NCI-H526 (cell line): Measurements from ENCODE around the gene AGBL1.

Source experiments
- DNase-seq, 2 experiments: peaks; one replicate each; lab custom pipeline; 2025; lab: John Stamatoyannopoulos, UW

Gene AGBL1

DNA sequence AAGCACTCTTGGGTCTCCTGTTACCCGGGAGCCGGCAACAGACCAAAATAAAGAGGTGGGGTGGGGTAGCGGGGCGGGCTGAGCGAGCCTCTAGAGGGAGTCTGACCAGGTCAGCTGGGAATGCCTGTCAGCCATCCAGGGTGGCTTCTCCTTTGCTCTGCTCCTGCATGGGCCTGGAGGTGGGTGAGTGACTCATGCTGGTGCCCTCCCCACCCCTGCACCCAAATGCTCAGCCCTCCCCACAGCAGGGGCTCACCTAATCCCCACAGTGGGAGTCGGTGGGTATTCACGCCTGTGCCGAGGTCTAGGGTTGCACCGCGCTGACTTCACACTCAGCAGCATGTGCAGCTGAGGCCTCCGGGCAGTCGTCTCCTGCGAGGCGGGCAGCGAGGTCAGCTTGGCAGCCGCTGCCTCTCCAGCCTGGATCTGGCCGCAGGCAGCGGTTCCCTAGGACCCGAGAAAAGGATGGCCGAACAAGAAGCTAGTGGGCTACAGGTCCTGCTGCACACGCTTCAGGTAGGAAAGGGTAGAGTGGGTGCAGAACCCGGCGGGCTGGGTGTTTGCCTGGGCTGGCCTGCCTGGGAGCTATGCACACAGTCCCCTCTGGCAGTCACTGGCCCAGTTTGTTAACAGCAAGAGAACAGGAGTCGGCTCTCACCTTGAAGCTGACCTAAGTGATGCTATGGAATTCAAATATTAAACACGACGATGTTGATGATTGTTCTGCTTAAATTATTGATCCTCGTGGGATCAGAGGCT is at the start of gene AGBL1:
AGBL1 (plus strand) TSS at position 364 of the 759 bp plus-strand sequence.
- DNase-seq, result no peak

DNA sequence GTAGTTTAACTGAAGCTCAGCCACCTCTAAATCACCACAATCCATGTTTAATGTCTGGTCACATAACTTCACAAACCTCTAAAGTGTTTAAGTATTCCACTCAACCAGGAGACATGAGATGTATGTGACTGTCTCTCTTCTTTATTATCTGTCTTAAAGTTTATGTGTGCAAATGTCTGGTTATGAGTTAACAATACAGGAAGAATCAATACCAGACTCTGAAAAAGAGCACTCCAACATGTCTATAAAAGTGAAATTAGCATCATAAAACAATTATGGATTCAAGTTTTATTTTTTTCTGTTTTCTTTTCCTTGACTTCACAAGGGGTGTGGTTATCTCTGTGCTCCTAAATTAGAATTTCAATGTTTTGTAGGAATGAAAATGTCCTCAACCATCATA is 44.8 kb upstream of the AGBL1 start:
- no peak for DNase-seq

DNA sequence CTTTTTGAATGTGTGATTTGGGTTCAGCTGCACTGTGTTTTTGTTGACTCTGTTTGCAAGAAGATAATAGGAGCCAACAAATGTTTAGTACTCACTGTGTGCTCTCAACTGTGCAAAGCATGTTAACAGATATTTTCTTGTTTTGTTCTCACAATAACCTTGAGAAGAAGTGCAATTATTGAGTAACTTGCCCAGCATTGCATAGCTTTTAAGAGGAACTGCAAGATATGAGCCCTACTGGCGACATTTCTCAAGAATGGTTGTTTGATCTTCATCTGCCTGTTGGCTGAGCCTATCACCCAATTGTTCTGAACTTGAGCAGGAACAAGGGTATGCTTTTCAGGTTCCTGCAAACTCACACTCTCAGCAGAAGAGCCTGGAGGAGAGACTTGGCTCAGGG is 43.4 kb upstream of the AGBL1 start:
- DNase-seq, result no peak

DNA sequence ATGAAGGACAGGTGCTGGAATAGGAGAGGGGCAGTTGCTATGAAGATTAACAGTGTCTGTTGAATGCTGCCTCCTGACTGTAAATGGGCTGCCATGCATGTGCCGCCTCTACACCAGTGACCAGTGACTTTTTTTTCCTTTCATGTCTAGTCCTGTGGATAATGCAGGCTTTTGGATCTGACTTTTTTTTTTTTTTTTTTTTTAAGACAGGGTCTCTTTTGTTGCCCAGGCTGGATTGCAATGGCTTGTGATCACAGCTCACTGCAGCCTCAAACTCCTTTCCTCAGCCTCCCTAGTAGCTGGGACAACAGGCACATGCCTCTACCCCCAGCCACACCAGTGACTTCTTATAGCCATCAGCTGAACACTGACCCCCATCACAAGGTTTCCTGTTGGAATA is 41.2 kb upstream of the AGBL1 start:
- no peak for DNase-seq

DNA sequence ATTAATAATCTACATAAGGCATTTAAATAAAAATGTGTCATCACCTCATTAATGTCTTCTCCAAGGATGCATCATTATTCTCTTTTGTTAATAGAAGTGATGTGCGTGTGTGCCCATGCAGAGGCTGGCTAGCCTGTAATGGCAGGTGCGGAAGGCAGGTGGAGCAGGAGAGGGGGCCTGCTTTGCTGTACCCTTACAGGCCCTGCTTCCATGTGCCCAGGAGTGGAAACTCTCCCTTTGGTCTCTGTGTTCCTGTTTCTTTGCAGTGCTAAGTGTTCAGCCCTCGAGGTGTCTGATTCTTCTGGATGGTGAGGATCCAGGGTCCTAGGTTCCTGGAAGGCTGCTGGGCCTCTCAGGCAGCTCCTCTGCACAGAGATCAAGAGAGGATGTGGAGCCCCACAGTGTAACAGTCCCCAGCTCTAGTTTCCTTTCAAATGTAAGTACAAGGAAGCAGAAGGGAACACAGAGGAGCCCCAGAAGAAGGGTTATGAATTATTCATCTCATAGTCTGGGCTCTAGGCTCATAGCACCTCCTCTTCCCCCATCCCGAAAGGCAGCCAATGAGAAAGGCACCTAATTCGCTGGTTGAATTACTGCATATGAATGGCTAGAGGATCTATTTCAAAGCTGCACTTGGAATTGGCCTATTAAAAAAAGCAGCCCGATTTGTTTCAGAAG is 39.2 kb upstream of the AGBL1 start:
- DNase-seq, result no peak

DNA sequence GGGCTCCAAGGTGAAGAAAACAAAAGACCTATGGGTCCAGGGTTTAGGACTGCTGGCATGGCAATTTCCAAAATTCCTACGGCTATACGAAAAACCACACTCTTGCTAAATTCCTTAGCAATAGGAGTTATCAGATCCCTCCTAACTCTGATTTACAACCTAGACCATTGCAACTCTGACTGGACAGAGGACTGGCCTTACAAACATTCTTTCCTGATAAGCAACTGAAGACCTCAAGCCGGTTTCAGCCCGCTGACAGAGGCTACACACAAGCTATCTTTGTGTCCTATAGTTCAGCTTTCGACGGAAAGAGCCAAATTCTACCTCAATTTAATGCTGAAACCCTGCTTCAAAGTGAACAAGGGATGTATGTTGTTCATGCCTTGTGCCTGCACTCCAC is 38.3 kb upstream of the AGBL1 start:
- DNase-seq, result no peak

DNA sequence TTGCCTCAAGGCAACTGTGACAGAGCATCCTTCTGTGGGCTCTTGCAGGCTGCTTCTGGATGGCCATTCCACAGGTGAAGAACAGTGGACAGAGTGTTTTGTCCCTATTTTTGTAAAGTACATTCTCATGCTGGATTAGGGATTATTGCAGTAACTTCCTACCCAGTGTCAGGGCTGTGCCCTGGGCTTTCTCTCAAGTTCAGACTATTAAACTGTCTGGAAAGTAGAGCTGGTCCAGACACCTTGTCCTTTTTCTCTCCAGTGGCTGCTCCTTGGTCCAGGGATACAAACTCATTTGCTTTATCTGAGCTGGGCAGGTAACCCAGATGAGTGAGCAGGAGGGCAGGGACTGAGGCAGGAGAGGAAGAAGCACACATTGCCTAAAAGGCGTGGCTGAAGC is 37.4 kb upstream of the AGBL1 start:
- no peak for DNase-seq

DNA sequence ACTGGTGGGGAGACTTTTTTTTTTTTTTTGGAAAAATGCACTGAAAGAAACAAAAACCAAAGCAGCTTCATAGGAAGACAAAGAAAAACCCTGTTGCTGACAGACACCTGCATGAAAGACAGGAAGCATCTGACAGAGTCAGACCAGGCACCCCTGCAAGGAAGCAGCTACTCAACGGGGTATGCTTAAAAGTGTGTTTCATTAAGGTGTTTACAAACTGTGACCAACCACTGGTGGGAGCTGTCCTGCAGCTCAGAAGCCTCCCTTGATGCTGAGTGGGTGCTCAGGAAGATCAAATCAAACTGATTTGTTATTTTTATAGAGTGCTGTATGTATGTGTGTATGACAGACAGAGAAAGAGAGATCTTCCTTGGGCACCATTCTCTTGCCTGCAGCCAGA is 34.7 kb upstream of the AGBL1 start:
- DNase-seq, result no peak

DNA sequence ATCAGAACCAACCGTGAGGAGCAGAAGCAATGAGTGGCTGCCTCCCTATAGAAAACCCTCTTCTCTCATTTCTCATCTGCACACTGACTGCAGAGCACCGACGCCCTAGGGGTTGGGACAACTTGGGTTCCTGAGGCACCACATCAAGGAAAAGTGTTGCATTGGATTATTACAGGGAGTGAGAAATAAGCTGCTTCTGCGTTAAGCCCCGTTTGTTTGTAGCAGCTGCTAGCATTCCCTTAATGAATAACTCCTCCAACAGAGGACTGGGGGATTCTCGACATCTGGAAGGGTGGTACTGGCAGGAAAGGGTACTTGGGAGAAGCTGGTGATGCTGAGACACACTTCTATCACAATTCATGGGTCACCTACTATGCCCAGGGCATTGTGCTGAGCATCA is 25.3 kb upstream of the AGBL1 start:
- DNase-seq, result no peak

DNA sequence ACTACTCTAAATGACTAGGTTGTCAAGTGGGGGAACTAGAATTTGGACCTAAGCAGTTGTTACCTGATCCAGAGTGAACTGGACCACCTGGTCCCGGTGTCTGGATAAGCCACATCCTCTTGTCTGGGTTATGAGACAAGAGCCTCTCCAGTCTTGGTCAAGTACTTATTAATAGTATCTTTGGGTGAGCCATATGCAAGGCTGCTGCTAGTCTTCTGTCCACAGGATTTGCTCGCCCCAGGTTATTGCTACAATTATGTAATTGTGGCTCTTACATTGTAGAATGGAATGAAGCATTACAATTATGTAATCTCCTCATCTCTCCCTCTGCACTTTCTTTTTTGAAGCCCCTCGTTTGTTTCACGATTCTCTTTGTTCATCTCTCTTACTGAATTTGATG is 24.0 kb upstream of the AGBL1 start:
- DNase-seq, result no peak

DNA sequence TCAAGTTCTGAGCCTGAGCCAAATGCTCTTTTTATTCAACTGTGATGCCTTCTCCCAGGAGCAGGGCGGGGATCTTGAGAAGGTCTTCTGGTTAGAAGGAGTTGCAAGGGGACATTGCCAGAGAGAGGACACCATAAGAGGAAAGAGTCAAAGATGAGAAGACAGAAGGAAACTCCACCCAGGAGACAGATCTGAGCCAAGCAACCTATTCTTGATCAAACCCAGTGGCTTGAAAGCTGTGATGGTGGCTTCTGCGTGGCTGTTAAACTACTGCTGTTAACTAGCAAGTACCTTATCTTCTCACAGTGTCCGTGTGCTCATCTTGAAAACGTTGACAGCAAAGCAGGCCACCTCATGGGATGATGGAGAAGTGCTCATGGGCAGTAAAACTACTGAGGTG is 19.8 kb upstream of the AGBL1 start:
- no peak for DNase-seq

DNA sequence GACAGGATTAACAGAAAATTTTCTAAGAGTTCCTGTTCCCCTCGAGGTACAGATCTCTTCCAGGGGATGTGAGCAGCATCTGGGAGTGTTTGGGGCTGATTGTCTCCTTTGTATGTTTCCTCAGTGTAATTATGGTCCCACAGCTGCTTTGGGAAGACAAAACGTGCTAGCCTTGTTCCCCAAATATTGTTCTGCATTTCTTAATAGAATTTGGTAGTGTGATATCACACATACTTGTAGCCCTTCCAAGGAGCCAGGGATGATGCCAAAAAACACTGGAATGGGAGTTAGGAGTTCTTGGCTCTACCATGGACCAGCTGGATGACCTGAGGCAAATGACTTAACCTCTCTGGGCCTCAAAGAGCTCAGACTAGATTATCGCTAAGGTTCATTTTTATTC is 19.0 kb upstream of the AGBL1 start:
- DNase-seq, result no peak

DNA sequence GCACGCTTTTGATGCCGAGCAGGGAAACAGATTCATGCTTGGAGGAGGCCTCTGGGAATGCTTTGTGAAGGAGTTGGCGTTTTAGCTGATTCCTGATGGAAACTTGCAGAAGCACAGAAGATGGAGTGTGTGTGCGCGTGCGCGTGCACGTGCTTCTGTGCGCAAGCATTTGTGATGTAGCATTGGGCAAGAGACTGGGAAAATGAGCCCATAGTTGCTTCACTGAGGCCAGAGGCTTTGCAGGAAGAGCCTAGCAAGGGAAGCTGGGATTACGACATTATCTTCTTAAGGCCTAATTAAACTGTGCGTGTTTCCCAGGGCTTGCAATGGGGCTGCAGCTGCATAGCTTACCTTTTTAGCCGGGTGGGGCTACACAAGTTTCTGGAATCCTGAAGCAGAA is 18.1 kb upstream of the AGBL1 start:
- DNase-seq, result no peak

DNA sequence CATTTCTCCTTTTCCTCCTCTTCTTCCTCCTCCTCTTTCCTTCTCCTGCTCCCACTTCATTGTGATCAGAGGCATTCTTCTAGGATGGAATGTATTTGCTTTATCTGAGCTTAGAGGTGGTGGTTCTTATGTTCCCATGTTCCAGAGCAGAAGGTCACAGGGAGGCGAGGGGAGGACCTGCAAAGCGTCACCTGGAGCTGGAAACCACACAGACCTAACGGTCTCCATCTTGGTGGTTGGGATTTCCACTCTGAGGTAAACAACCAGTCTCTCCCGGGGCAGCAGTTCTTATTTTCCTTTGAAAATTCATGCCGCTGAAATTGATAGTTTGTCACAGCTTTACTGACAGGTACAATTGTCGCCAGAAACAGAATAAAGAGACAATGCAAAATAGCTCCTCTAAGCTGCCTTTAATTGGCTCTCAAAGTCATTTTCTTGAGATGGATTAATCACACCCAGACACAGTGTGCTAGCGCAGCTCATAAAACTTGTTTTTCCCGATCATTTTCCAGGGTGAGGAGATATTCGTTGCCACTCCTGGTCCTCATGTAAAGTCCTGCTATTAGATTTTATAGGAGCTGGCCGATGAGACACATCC is 16.9 kb upstream of the AGBL1 start:
- DNase-seq, result no peak

DNA sequence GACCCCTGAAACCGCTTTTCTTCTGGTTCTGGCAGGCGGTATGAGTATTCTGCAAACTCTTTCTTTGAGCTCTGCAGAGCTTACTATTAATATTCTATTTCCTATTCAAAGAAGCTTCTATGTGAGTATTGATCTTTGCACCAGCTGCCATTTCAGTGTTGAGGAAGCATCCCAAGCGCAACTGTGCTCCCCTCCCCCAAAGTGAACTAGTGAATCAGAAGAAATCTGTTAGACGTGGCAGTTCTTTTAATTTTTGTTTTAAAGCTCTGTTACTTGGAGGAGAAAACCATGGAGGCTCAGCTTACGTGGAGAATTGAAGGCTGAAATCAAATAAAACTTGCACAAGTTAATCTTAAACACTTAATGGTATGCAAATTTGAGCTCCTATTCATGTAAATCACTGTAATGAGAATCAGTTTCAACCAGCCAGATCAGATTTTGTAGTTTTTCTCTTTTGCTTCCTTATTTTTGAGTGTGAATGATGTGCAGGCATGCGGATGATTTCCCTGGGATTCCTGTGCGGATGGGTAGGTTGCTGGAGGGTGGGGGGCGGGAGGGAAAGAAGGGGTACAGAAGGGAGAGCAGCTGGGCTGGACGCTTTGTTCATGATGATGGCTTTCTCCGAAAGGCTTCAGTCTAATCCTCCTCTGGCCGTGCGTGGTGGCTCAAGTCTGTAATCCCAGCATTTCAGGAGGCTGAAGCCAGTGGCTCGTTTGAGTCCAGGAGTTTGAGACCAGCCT is 16.1 kb upstream of the AGBL1 start:
- DNase-seq, result no peak

DNA sequence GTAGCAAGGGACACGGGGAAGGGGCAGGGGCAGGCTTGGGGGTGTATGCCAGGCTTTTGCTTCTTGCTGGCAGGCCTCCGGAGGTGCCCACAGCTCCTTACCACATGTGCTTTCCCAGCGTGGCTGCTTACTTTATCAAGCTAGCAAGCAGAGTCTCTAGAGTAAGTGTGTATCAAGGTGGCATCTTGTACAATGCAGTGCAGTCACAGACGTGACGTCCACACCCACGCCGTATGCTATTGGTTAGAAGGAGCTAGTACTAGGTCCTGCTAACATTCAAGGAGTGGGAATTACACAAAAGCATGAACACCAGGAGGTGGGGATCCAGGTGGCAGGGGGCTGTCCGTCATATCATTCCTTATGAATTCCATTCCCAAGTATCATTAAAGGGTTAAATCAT is 15.3 kb upstream of the AGBL1 start:
- DNase-seq, result no peak

DNA sequence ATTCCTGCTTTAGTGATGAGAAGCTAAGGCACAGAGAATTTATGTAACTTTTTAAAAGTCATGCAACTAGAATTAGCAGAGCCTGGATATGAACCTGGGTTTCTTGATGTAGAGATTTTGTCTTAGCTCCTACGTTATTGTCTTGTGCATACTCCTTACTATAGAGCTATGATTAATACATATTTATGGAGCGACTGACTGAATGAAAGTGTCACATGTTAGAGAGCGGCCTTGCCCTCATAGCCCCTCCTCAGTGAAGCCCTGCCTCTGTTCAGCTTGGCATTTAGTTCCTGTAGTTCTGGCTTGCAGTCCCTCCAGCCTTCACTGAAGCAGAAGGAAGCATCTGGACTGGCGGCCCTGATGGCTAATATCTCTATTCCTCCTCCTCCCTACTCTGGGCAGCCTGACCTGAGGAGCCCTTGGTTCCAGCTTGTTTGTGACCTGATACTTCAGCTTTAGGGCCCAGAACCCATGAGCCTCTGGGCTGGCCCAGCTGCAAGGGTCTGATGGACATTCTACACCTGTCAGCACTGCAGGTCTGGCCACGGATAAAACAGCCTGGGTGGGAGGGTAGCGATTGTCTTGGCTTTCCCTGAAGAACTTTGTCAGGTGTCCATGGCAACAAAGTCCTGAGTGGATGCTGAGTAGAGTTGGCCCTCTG is 13.4 kb upstream of the AGBL1 start:
- no peak for DNase-seq

DNA sequence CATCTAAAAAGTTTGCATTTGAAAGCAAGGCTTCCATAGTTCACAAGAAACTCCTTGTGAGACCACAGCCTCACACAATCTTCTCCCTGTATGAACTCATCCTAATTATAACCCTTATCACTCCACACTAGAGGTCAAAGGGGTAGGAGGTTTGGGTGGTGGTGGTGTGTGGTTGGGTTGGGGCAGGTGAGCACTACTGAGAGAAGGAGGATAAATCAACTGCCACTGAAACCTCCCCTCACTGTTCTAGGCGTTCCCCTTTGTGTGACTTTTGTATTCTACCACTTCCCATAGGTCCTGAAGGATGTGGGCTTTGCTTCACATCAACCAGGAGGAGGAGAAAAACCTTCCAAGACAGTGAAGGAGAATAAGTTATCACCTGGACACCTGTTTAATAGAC is 6.4 kb upstream of the AGBL1 start:
- DNase-seq, result no peak

DNA sequence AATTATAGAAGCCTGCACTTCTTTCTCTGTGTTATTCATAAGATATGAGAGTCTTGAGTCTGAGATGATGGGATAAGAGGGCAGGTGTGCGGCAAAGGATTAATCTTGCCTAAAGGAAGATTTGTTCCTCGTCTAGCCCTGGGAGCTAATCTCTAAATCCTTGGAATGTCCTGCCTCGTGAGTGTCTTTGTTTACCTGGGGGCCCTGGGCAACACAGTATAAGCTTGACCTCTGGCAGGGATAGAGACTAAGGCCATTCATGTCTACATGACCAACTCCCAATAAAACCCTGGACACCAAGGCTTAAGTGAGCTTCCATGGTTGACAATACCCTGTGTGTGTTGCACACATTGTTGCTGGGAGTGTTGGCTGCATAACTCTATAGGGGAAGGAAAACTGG is 3.2 kb upstream of the AGBL1 start:
- DNase-seq, result no peak

DNA sequence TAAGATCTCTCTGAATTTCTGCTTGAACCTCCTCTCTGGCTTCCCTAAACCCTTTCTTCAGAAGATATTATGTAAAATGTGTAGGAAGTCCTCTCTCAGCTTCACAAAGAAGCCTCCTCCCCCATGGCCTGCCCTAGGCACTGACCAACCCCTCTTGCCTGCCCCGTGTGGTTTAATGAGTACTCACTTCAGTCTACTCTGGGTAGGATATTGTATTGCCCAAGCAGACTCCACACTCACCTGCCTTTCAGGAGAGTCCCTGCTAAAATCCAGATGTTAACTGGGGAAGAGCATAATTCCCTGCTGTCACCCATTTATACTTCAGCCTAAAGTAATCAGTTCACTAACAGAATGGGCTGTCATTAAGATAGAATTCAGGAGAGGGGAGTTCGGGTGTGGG is 2.6 kb upstream of the AGBL1 start:
- DNase-seq, result no peak

DNA sequence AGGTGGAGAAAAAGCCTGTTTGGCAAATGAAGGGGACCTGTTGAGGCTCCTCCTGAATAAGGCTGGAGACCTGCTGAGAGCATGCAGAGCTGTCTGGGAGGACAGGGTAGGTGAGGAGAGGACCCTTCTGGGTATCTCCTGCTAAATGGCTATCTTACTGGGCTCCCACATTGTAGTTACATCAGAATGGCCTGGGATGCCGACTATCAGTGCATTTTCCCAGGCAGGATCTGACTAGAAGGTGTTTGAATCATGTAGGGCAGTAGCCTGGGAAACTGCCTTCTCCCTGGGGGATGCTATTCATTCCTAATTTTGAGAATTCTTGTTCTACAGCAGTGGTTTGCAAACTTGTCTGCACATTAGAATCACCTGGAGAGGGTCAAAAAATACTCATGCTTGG is 631 bp downstream of the AGBL1 start:
- DNase-seq, result no peak

DNA sequence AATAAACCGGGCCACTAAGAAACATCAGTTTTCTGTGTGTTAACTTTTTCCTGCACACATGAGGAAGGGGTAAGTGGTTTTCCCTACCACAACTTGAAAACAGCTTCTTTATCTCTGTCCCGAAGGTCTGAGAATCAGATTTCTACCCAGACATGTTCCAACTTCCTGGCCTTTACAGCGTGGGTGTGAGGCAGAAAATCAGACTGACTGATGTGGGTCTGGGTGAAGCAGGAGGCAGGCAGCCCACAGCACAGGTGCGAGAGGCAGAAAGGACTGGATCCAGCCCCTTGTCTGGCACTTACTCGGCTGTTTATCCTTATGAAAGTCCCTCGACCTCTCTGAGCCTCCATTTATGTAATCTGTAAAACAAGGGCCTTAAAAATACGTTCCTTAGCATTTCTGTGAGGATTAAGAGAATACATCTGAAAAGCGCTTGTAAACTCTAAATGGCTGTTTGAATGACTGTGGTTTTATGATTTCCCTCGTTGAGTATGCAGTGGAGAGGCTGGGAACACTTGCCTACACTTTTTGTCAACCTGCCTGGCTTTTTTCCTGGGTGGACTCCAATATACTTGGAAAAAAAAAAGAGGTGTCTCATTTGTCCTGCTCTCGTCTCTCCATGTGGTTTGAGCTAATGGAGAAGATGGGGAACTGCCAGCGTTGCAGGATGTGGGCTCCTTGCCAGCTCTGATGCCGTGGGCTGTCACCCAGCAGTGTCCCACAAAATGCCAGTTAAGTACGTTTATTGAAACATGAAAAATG is 3.1 kb downstream of the AGBL1 start:
- no peak for DNase-seq
